Tibial nerve (tissue), 4 donors: Measurements from ENCODE around the gene CFAP20. TPM values are rescaled to one million over a fixed set of nuclear protein-coding genes. Genes with fewer than 3 reads are reported as not detected.
A peak's percentile ranks its signal among the peaks of the same experiment; 100 is the strongest.

Source experiments
- DNase-seq, 2 donors: peaks; one replicate each; pipeline ENCODE4 v3.0.0-alpha.2; 2019; ENCODE audit warnings: low spot score in 2 of 2
- H3K27ac ChIP-seq, 4 donors: fragments of 200-600 bp; sonication (generic) in 3 of 4; one replicate each; pipeline ENCODE4 v1.5.1; 2017 to 2019; ENCODE audit warnings: mild to moderate bottlenecking in 1 of 4
- H3K27me3 ChIP-seq, 2 donors: fragments of 200-600 bp; sonication (generic) in 1 of 2; one replicate each; pipeline versions ENCODE4 v1.5.1 to v1.6.0; 2017 to 2019
- H3K36me3 ChIP-seq, 3 donors: fragments of 200-600 bp; sonication (generic); one replicate each; pipeline ENCODE4 v1.5.1; 2018 to 2019
- H3K4me1 ChIP-seq, 4 donors: fragments of 200-600 bp; sonication (generic) in 3 of 4; one replicate each; pipeline ENCODE4 v1.5.1; 2017 to 2019
- H3K4me3 ChIP-seq, 4 donors: fragments of 200-600 bp; sonication (generic) in 3 of 4; one replicate each; pipeline ENCODE4 v1.5.1; 2017 to 2019; ENCODE audit warnings: mild to moderate bottlenecking in 1 of 4, moderate library complexity in 1 of 4
- H3K9me3 ChIP-seq, 4 donors: fragments of 200-600 bp; sonication (generic) in 3 of 4; one replicate each; pipeline ENCODE4 v1.5.1; 2017 to 2019
- EP300 ChIP-seq, 2 donors: sonication (generic); formaldehyde crosslinking; IDR thresholded peaks; one replicate each; pipeline ENCODE4 v1.6.1; 2017; ENCODE audit warnings: antibody characterized with exemption in 2 of 2, mild to moderate bottlenecking in 1 of 2
- POLR2A ChIP-seq, 2 donors: fragments of 450-650 bp; IDR thresholded peaks; one replicate each; pipeline ENCODE4 v1.6.1; 2017; ENCODE audit warnings: antibody characterized with exemption in 2 of 2, mild to moderate bottlenecking in 2 of 2, moderate library complexity in 2 of 2
- WGBS, 2 donors: methylation state at CpG; one replicate each; pipeline ENCODE4 v1.1.5; 2018; 5-methylcytosine and 5-hydroxymethylcytosine counted together
- total RNA-seq, 4 donors: library from RNA; depleted of rRNA; stranded (reverse); fragments of >200 nt; gene quantifications; one replicate each; pipeline ENCODE4 v1.1.0, GENCODE V29; 2016
- TF ChIP-seq, protein P1 (sequence below), 5 experiments: fragments of 200-600 bp in 3 of 5; fragments of 450-650 bp in 2 of 5; sonication (generic) in 3 of 5; IDR thresholded peaks; one replicate each; pipeline ENCODE4 v1.5.1; 2016 to 2019; ENCODE audit warnings: antibody characterized with exemption in 5 of 5, mild to moderate bottlenecking in 3 of 5, moderate library complexity in 2 of 5

The CFAP20 gene
- total RNA-seq, 4 donors from 2014 or later = 19.9 to 32.4 (median 25.6) TPM

DNA sequence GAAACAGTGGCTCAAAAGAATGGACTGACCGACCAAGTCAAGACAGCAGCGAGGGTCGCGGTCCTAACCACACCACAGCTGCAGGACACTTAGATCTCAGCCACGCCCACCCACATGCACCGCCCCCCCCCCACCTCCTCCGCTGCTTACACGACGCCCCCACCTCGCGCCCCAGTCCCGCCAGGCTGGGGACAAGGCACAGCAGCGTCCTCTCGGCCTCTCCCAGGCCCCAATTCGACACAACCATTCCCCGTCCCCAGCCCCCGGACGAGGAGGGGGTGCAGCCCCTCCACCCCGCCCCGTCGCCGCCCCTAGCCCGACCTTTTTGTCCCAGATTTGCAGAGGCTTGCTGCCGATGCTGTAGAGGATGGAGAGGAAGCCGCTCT, 477 bp downstream of the CFAP20 start:
- TF ChIP-seq EP300 (IDR thresholded peaks at IDR 0.05) = no peak
- no peak for TF ChIP-seq POLR2A (IDR thresholded peaks at IDR 0.05)
- TF ChIP-seq, protein P1, sequence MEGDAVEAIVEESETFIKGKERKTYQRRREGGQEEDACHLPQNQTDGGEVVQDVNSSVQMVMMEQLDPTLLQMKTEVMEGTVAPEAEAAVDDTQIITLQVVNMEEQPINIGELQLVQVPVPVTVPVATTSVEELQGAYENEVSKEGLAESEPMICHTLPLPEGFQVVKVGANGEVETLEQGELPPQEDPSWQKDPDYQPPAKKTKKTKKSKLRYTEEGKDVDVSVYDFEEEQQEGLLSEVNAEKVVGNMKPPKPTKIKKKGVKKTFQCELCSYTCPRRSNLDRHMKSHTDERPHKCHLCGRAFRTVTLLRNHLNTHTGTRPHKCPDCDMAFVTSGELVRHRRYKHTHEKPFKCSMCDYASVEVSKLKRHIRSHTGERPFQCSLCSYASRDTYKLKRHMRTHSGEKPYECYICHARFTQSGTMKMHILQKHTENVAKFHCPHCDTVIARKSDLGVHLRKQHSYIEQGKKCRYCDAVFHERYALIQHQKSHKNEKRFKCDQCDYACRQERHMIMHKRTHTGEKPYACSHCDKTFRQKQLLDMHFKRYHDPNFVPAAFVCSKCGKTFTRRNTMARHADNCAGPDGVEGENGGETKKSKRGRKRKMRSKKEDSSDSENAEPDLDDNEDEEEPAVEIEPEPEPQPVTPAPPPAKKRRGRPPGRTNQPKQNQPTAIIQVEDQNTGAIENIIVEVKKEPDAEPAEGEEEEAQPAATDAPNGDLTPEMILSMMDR (IDR thresholded peaks at IDR 0.05) = no peak
- peaks cover 0 to 49% (median 32%) of the 10 kb centered on the region in 4 donors for H3K4me1 ChIP-seq
- H3K4me3 ChIP-seq = peak overlapping the region; percentile 94 to 98 (median 96)
- WGBS, 2 donors = 0 to 3% methylated on average over 4 to 5 of the region's 25 CpGs
- H3K27ac ChIP-seq = peak overlapping the region; percentile 87 to 98 (median 94)
- DNase-seq = no peak
- no peaks in the 10 kb centered on the region for H3K27me3 ChIP-seq
- H3K36me3 ChIP-seq = no peaks in the 10 kb centered on the region
- H3K9me3 ChIP-seq = peaks cover 0 to 8% (median 0%) of the 10 kb centered on the region in 4 donors

DNA sequence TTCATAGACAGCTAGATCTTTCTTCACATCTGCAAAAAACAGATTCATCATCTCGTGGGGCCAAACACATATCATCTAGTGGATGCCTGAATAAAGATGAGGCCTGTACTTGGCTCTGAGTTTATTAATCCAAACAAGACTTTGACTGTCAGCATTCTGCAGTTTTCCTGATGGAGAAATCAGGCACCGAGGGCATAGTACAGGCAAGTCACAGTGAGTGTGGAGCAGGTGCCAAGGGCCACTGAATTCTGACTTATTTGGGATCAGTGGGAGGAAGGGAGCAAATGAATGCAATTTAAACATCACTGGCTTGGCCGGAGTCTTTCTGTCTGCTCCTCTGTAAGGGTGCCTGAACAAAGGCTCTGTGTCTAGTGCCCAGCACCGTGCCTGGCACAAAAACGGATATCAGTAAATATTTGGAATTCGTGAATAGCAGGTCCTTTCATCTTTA, 975 bp downstream of the CFAP20 start:
- WGBS, 2 donors = 3 to 5% methylated on average over 6 of the region's 6 CpGs
- Histone ChIP-seq H3K27ac (peak overlapping the region; percentile 87 to 98 (median 94)), H3K9me3 (peaks cover 0 to 8% (median 0%) of the 10 kb centered on the region in 4 donors), H3K4me3 (peak overlapping the region; percentile 94 to 98 (median 96)), H3K36me3 (no peaks in the 10 kb centered on the region), H3K27me3 (no peaks in the 10 kb centered on the region), H3K4me1 (peaks cover 0 to 52% (median 32%) of the 10 kb centered on the region in 4 donors)
- TF ChIP-seq EP300 (IDR thresholded peaks at IDR 0.05) = no peak
- TF ChIP-seq, protein P1 (IDR thresholded peaks at IDR 0.05) = no peak
- no peak for TF ChIP-seq POLR2A (IDR thresholded peaks at IDR 0.05)
- no peak for DNase-seq

DNA sequence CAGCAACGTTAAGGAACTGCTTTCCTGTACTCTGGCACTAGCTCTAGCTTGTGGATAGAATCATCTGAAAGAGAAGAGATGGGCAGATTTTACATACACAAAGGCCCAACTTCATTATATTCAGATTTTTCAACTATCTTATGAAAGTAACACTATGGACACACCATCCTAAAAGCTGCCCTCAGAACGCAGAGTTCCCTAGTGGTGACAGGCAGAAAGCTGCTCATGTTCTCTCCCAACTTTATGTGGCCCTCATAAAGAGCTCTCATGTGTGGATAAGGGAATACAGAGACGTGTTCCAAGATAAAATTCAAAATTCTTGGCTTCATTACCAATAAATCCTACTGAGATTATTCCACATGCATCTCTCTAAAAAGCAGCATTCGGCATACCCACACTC, 1.5 kb downstream of the CFAP20 start:
- no peak for DNase-seq
- no peak for TF ChIP-seq POLR2A (IDR thresholded peaks at IDR 0.05)
- Histone ChIP-seq H3K36me3 (no peaks in the 10 kb centered on the region), H3K9me3 (peaks cover 0 to 8% (median 0%) of the 10 kb centered on the region in 4 donors), H3K4me1 (peaks cover 0 to 58% (median 32%) of the 10 kb centered on the region in 4 donors), H3K4me3 (peak overlapping the region in 3 of 4 donors; percentile 94 to 98 (median 97)), H3K27me3 (no peaks in the 10 kb centered on the region), H3K27ac (peak overlapping the region; percentile 38 to 98 (median 94))
- 8 to 9% methylated on average over 4 of the region's 4 CpGs for WGBS, 2 donors

DNA sequence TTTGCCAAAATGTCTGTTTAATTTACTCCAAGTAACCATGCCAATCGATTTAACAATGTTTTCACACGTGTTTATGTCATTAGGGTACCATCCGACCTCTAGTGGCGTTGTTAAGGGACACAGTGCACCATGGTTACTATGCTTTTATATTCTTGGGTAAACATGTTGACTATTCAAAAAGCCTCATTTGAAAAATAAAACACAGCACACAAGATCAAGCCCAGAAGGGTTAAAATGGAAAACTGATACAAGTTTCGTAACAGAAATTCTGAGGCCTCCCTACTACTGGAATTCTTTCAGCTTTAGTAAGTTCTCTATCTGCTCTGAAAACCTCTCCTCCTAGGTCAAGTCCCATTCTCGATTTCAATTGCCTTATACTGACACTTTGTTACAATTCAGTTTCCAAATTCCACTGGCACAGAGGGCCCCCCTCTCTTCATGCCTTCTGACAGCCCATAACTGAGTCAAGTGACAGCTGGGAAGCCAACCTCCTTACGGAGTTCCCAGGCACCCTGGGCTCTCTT, 2.1 kb downstream of the CFAP20 start:
- peak in 1 of 2 donors; percentile 41 for DNase-seq
- peak overlapping the region in 3 of 4 donors; percentile 94 to 98 (median 97) for H3K4me3 ChIP-seq
- TF ChIP-seq, protein P1 (IDR thresholded peaks at IDR 0.05) = peak in 4 of 5 experiments; percentile 15 to 44 (median 32)
- TF ChIP-seq EP300 (IDR thresholded peaks at IDR 0.05) (peak in 1 of 2 donors; percentile 10), POLR2A (IDR thresholded peaks at IDR 0.05) (no peak)
- H3K36me3 ChIP-seq = no peaks in the 10 kb centered on the region
- H3K27me3 ChIP-seq = no peaks in the 10 kb centered on the region
- peaks cover 0 to 8% (median 0%) of the 10 kb centered on the region in 4 donors for H3K9me3 ChIP-seq
- H3K27ac ChIP-seq = peak overlapping the region; percentile 38 to 98 (median 94)
- 4 to 5% methylated on average over 7 of the region's 7 CpGs for WGBS, 2 donors
- H3K4me1 ChIP-seq = peaks cover 0 to 63% (median 34%) of the 10 kb centered on the region in 4 donors

DNA sequence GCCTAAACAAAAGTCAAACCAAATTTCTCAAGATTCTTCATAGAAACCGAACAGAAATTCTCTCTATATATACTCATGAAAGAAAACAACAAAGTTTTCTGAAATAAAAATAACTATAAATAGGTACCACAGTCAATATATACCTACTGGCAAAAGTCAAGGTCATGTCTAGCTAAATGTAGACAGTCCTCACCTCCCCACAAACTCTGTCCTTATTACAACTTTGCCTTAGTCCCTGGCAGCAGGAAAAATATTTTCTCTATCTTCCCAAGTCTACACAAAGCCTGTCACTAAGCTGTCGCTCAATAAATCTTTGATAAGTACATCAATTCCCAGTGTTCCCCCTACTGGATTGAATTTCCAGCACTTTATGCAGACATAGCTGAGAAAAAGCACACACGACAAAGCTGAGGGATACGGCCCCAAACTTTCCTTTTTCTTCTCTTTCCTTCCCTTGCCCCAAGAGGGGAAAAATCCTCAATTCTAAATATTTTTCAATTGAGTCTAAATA, 2.7 kb downstream of the CFAP20 start:
- TF ChIP-seq, protein P1 (IDR thresholded peaks at IDR 0.05) = no peak
- TF ChIP-seq POLR2A (IDR thresholded peaks at IDR 0.05) (no peak), EP300 (IDR thresholded peaks at IDR 0.05) (no peak)
- no peaks in the 10 kb centered on the region for H3K27me3 ChIP-seq
- peak overlapping the region; percentile 10 to 98 (median 94) for H3K27ac ChIP-seq
- peaks cover 0 to 8% (median 0%) of the 10 kb centered on the region in 4 donors for H3K9me3 ChIP-seq
- peaks cover 0 to 69% (median 40%) of the 10 kb centered on the region in 4 donors for H3K4me1 ChIP-seq
- no peak for DNase-seq
- WGBS, 2 donors = 22 to 26% methylated on average over 4 of the region's 4 CpGs
- peak overlapping the region in 3 of 4 donors; percentile 14 to 98 (median 94) for H3K4me3 ChIP-seq
- H3K36me3 ChIP-seq = no peaks in the 10 kb centered on the region
